Keratinocyte (primary cell): ENCODE measurements around the gene SMYD3.

Source experiments
- EZH2 ChIP-seq: IDR thresholded peaks from one replicate; pipeline ENCODE4 v1.6.1; 2012; ENCODE audit warnings: inconsistent platforms, mild to moderate bottlenecking, low read length, moderate library complexity
- TF ChIP-seq, protein P1 (sequence below), 3 experiments: IDR thresholded peaks in 1 of 3; conservative IDR thresholded peaks in 1 of 3; optimal IDR thresholded peaks in 1 of 3; 2 replicates in 2 of 3; 3 replicates in 1 of 3; pipeline versions ENCODE3 to v1.5.1; 2011; ENCODE audit warnings: low read length in 3 of 3, mild to moderate bottlenecking in 3 of 3, moderate library complexity in 2 of 3, control low read depth in 1 of 3, inconsistent platforms in 1 of 3; ENCODE audit not compliant: insufficient read depth in 2 of 3; ENCODE audit errors: extremely low read depth in 1 of 3

DNA sequence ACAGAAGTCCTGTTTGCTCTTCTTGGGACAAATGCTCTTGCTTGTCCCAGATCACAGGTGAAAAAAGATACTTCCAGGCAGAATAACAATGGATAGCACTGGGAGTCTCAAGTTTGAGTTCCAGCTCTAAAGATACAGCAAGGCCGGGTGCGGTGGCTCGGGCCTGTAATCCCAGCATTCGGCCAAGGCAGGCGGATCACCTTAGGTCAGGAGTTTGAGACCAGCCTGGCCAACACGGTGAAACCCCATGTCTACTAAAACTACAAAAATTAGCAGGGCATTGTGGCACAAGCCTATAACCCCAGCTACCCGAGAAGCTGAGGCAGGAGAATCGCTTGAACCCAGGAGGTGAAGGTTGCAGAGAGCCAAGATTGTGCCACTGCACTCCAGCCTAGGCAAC, 337.6 kb downstream of the SMYD3 start:
- TF ChIP-seq, protein P1, sequence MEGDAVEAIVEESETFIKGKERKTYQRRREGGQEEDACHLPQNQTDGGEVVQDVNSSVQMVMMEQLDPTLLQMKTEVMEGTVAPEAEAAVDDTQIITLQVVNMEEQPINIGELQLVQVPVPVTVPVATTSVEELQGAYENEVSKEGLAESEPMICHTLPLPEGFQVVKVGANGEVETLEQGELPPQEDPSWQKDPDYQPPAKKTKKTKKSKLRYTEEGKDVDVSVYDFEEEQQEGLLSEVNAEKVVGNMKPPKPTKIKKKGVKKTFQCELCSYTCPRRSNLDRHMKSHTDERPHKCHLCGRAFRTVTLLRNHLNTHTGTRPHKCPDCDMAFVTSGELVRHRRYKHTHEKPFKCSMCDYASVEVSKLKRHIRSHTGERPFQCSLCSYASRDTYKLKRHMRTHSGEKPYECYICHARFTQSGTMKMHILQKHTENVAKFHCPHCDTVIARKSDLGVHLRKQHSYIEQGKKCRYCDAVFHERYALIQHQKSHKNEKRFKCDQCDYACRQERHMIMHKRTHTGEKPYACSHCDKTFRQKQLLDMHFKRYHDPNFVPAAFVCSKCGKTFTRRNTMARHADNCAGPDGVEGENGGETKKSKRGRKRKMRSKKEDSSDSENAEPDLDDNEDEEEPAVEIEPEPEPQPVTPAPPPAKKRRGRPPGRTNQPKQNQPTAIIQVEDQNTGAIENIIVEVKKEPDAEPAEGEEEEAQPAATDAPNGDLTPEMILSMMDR (optimal IDR thresholded peaks at IDR 0.05 in 1 of 3, IDR thresholded peaks at IDR 0.05 in 1 of 3, conservative IDR thresholded peaks at IDR 0.05 in 1 of 3; ENCODE audit: extremely low read depth in 1 of 3, insufficient read depth in 2 of 3, low read length in 3 of 3): no peak
- TF ChIP-seq EZH2: no peak
